ENCODE measurements around the gene PLXDC2.

The PLXDC2 gene

DNA sequence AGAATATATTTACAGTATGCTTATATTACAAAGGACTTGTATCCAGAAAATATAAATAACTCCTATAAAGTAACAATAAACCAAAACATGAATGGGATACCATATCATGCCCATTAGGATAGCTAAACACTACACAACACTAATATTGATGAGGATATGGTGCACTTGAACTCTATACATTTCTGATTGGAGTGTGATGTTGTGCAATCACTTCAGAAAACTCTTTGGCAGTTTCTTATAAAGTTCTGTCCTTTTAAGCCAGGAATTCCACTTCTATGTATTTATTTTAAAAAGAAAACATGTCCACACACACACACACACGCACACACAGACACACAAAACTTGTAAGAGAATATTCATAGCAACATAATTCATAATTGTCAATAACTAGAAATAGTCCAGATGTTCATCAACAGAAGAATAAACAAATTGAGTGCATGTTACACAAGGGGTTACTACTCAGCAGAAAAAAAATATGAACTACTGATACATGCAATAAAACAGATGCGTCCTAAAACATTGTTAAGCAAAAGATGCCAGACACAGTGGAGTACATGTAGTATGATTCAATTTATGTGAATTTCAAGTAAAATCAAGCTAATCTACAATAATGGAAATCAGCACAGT lies 416.0 kb downstream of the PLXDC2 start:
- no peak for DNase-seq

DNA sequence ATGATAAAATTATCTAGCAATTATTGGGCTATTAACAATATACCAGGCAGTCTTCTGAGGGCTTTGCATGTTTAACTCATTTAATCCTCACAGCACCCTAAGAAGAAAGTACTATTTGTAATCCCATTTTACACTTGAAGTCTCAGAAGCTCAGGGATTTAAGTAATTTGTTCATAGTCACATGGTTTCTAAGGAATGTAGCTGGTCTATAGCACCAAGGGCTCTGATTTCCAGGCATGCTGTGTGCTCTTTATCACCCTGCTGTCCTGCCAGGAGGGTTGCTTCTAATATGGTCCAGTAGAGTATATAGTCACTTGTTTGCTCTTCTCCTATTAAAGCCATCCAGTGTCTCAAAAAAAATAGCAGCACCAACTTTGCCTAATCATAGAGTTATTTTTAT lies 417.2 kb downstream of the PLXDC2 start:
- no peak for DNase-seq

DNA sequence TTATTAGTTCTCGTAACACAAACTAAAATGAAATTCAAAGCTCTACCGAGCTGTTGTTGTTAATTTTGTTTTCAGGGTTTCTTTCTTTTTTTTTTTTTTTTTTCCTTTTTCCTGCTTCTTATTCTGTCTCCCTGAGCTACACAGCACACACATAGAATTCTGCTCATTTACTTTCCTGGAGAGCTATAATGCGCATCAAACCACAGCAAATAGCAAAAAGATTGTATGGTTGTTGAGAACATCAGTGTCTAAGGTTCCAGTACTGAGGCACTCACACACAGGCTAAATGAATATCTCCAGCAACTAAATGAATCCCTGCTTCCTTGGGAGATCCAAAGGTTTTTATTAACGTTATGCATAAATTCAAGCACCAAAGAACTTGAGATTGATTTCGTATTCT lies 418.3 kb downstream of the PLXDC2 start:
- no peak for DNase-seq

DNA sequence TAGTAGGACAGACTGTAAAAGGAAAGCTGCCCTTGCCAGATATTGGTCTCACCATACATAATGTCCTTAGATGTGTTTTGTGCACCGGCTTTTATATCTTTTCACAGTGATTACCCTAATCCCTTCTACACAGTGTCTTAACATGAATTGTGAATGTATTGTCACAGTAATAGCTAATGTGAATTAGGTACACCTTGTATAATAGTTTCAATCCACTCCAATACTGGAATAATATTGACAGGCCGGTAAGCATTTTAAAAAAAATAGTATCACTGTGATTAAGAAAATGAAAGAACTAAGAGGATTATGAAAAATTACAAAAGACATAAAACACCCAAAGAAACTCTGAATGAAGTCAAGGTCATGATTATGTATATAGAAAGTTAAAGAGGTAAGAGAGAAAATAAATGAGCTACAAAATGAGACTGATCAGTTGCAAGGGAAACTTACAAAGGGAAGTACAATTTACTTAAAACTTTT lies 420.9 kb downstream of the PLXDC2 start:
- no peak for DNase-seq

DNA sequence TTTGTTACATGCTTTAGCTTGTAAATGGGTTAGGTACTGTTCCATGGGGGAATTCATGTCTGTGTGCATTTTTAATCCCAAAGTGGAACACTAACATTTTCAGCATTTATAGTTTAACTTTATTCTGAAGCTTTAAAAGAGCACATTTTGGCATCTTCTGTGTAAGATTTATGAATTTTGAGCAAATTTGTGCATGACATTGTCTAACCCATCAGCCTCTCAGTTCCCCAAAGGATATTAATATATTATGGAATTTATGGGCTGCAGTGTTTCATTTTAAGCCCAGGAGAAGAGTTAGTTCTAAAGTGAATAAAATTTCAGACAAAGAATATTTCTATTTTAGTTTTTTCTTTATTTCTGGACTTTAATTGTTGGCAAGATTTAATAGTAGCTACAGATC lies 421.4 kb downstream of the PLXDC2 start:
- no peak for DNase-seq

DNA sequence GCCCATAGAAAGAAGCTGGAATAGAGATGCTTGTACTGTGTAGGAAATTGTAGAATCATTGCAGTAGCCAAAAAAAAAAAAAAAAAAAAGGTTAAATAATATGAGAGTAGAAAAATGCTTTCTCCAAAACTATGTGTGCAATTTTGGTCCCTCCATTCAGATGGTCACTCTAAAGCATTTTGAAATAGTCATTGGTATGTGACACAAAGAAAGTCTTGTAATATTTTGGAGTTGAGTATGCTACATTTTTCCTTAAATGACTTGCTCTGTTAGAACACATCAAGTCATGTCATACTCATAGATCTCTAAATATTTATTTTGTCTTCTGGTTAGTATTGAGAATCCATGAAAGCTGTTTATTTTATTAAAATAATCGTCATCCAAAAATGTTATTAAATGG lies 424.4 kb downstream of the PLXDC2 start:
- no peak for DNase-seq

DNA sequence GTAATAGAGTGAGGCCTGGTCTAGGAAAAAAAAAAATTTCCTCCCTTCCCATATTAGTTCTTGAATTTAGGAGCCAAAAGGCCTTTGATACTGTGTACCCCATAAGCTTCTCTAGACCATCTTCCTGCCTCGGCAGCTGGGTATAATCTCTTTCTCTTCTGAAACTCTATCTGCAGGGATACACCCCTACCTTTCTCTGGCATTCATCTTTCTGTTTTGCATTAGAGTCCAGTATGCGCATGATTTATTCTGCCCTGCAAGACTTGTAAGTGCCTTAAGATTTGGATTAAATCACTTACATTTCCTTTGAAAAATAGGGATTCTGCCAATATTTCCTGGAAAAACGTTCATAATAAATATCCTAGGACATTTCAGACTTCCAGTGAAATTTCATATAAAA lies 431.2 kb downstream of the PLXDC2 start:
- DNase-seq = no peak

DNA sequence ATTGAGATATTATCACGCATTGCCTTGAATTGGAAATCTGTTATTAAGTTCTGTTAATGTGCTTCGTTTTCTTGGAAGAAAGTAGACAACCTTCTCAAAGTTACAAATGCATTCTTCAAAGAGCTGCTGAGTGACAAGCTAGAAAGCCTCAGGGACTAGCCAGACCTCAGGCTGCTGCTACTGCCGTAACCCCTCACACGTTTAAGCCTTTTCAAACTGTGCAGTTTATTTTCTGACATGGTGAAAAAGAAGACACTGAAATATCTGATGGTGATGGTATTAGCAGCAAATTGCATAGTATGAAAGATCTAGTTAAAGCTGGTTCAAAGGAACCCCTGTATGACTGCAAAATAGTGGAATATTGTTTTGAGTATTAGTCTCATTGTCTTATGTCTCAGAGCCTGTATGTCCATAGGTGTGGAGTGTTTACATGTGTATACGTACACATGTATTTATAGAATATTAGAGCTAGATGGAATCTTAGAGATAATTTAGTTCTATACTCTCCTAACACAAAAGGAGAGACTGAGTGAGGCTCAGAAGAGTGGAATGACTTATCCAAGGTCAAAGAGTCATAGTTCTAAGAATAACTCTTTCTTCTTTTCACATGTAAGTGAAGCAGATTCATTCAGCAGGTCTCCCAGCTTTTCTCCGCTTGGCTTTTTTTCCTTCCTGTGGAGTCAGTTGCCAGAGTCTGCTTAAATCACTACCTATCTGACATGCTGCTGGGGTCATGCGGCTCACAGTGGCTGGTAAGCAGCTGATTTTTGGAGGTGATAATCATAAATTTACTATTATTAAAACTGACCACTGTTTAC lies 431.9 kb downstream of the PLXDC2 start:
- DNase-seq = no peak

DNA sequence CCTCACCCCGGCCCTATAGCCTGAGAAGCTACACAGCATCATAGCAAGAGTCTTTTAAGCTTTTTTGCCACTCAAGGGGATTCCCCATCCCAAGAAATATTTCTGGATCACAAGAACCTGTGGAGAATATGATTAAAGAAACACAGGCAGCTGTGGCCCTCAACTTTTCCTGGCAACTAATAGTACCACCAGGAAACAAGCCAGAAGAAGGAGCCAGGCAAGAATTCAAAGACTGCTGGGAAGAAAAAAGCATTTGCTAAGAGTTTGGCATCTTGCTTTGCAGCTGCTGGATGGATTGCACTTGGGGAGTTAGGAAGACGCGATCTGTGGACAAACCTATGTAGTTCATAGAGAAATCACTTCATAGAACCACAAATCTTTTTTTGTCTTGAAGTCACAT lies 437.8 kb downstream of the PLXDC2 start:
- DNase-seq = no peak

DNA sequence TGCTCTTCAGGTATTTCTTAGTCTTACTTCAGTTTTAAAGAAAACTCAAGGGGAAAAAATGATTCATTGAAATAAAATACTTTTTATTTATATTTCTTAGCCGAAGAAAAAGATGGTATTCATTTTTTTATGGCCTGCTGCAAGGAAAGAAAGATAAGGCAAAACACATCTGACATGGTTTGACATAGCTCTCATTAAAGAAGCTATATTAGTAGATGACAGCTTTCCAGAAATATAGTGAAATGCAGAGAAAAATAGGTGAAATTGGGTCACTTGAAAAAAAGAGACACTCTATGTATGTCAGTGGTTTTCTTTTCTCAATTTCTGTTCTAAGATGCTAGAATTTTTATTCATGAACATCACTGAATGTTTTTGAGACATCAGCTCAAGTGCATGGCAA lies 438.3 kb downstream of the PLXDC2 start:
- no peak for DNase-seq

DNA sequence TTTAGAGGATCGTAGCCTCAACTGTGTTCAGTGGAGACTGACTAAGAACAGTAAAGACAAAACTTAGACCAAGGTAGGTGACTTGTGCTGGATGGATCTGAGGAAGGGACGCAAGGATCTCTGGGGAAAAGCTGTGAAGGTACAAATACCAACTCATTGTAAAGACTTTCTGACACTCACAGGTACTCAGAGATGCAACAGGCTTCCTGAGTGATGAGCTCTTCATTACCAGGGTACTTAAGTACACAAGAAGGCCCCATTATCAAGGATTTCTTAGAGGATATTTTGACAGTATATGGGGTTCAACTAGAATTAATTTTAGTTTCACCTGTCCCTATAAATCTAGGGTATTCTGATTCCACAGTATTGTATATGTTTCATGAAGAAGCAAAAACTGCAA lies 440.7 kb downstream of the PLXDC2 start:
- no peak for DNase-seq

DNA sequence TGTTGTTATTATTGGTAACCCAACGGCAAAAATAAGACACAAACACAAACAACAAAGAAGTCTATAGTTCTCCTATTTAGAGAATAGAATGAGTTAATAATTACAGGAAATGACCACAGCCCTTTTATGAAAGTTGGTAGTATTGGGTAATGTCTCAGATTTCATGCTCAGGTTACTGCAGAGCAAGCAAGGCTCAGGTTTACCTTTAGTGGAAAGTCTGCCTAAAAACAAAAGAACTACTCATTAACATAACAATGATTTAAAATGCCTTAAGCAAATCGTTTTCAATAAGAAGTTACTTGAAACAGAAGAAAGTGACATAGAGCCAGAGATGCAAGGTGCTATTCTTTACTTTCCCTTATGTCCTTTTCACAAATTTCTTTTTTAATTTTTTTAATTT lies 441.2 kb downstream of the PLXDC2 start:
- DNase-seq = no peak

DNA sequence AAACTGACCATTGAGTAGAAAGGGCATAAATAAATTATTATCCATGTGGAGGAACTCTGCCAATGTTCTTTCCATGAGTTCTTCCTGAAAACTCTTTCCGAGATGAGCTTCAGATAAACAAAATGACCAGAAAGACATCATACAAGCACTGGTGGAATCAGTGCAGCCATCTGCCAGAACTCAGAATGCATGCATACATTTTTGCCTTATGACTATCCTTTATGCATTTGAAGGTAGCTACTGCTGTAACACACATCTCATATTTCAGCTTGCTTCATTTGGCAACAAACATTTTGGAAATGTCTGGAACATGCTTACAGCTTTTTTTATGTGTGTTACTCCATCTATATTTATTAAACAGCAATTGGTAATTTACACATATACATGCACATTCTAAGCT lies 448.9 kb downstream of the PLXDC2 start:
- DNase-seq = no peak

DNA sequence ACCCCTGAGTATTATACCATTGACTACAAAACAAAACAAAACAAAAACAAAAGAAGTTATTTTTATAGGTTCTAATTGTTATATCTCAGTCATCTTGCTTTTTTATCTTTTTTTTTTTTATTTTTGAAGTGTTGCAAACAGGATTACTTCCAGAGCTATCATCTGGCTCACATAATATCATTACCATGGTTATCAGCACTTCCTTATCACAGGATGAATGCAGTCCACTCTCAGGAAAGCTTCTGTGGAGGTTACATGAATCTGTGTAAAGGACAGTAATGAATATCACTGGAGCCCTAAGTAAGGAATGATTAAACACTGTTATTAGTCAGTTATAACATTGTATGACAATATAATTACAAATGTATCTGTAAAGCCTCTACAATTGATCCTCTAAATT lies 451.5 kb downstream of the PLXDC2 start:
- no peak for DNase-seq

DNA sequence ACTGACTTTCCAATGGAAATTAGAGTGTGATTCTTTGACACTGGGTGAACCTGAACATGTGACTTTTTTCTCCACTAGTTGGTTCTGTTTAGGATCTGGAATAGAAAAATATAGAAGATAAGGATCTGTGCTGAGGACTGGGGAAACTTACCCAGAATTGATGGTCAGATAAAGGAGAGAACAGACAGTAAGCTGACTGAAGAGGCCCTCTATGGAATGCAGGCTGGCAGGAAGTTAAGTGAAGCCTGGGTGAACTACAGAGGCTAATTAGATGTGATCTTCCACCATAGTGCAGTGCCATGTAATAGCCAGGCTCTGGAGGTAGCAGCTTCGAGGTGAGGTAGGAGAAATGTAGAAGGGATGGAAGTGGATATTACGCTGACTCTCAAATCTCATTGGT lies 455.3 kb downstream of the PLXDC2 start:
- no peak for DNase-seq

DNA sequence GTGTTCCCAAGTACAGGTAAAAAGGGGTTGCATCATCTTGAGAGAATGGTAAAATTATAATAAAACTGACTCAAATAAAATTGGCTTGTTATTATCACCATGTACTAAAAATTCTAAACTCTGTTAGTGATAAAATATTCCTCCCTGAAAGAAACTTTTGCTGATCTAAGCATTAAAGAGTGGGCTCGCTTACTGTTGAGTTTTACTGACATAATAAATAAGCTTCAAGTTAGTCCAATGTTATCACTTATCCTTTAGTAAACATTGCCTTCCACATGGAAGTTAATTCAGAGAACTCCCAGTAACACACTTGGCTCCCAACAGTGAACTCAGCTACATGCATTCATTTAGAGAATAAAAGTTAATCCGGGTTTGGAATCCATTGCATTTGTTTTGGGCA lies 456.4 kb downstream of the PLXDC2 start:
- DNase-seq = no peak

DNA sequence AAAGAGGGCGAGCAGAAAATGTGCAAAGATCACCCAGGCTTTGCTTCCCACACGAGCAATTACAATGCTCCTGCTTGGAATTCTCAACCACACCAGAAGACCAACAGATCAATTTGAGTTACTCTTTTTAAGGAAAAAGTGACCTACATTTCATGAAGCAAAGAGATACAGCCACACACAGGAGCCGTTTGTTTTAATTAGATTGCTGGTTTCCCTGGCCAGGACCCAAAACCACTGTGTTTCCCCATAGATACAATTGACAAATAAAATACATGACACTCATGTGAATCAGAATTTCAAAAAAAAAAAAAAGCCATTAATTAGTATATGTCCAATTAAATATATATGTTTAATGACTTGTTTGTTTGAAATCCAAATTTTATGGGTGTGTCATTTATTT lies 458.3 kb downstream of the PLXDC2 start:
- no peak for DNase-seq

DNA sequence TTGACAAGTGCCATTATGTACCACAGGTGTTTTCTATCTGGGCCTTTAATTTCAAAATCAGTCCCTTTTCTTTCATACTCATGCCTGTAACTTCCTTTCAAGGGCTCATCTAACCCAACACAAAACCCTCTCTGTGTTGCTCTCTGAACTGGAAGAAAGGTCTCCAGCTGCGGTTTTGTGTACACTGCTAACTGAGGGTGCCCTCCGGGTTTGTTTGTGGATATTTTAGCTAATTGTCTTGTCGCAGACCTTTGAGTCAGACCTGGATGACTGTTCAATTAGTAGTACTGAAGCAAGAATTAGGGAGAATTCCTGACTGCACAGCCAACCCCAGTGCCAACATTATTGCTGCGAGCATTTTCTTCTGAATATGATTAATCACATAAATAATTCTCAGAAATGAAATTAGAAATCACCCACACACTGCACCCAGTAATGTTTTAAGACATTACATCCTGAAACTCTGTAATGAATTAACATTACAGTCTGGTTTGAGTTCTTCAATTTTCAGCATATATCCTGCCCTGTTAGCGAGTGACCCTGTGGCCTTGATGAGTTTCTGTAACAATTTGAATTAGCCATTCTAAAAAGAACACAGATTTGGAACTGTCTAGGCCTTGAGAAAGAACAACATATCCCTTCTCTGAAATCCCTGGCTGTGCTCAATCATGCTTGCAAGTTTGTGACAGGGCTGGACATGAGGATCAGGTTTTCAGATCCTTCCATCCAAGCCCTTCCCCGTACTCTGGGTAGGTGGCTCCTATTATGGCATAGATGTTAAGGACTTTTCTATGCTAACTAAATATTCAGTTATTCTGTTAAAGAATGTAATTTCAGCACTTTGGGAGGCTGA lies 460.1 kb downstream of the PLXDC2 start:
- DNase-seq = no peak

DNA sequence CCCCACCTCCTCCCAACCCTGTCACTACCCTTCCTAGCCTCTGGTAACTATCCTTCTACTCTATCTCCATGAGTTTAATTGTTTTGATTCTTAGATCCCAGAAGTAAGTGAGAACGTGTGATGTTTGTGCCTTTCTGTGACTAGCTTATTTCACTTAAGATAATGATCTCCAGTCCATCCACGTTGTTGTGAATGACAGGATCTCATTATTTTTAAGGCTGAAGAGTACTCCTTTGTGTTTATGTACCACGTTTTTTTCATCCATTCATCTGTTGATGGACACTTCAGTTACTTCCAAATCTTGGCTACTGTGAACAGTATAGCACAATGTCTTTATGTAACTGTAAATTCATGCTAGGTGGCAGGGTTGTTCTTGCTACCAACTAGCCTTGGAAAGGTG lies 461.6 kb downstream of the PLXDC2 start:
- no peak for DNase-seq

DNA sequence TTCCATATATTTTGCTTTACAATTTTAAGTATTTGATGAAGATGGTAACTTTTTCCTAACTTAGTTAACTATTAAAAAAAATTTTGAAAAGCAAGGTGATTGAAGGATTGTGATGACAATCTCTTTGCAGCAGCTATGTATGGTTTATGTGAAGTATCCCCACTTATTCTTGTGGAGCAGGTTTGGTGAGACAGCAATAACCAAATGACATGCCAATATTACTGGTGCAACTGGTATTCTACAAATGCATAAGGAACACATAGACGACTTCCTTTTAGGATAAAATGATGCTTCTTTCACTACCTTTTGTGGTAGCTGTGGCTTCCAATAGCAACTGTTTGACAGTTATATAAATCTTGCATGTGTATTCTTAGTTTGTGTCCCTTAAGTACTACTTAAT lies 465.3 kb downstream of the PLXDC2 start:
- no peak for DNase-seq

DNA sequence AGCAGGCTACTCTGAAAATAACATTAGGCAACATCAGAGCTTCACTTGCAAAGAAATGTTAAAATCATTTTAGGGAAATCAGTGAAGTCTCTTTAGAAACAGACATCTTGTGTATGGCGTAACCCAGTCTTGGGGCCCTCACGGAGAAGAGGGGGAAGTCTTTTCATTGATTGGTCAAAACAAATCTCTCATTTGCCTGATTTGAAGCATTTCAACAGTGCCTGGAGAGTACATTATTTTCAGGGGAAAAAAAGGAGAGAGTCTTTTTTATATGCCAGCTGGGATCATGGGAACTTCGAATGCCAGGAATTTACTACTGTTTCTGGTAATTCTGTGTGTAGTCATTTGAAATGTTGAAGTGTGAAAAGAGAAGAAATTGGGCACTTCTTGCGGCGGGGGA lies 471.4 kb downstream of the PLXDC2 start:
- no peak for DNase-seq

DNA sequence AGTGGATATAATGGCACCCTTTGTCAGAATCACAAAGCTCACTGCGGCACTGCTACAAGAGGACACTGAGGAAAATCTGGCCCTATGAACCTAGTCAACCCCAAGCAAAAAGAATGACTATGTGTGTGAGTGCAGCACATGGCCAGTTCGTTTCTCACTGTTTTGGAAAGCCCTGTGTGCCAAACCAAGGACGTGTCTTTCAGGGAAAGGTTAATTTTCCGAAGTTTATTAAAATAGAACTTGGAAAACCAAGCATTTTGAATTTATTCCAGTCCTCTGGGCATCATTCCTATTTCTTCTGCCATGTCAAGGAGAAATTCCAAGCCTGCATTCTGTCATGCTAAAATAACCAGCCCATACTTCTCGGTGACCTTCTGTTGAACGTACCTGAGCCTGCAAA lies 471.8 kb downstream of the PLXDC2 start:
- DNase-seq = no peak

DNA sequence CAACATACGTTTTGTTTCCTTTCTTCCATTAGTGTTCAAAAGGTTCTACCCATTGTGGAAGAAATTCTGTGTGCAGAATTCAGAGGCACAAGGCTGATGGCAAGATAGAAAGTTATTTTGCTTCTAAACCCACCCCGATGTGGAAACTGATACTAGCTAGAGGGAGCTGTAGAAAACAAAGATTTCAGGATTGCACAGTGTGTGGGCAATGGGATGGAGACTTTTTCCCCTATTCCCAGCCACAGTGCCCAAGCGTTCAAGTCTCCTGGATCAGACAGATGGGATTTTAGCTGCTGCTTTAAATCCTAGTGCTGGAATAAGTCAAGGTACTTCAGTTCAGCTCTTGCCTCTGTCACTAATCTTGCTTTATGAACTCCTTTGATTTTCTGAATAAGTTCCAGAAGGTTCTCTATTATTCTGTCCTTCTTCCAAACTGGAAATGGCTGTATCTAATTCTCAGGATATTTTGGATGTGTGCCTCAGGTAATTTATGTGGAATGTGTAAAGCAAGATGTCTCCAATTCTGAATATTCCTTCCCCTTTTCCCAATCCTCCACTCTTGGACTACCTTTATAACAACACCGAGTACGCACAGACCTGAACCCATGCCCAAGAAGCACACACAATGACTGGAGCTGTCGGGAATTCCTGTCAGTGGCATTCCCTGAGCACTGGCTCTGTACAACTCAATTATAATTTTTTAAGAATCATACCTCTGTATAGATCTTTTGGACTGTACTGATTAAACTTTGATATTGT lies 473.0 kb downstream of the PLXDC2 start:
- DNase-seq = no peak

Measured in NCI-H2107 (cell line).